Naive B cell (primary cell): ENCODE results near the gene ZNF519. TPM values are rescaled to one million over a fixed set of nuclear protein-coding genes. Genes with fewer than 3 reads are reported as not detected.
A peak's percentile ranks its signal among the peaks of the same experiment; 100 is the strongest.
"Not testable (repeated sequence)": the region's sequence is repeated elsewhere in the genome, so short reads cannot be mapped to it uniquely, and the experiment has no call there.

Experiments
- ATAC-seq, 2 donors: fragments of 150-1000 bp; cut with Tn5 transposase; 2 replicates each; pipeline ENCODE4 v1.10.0; 2021; ENCODE audit warnings: low read depth in 2 of 2, mild to moderate bottlenecking in 2 of 2, moderate library complexity in 2 of 2
- DNase-seq: peaks from one replicate; pipeline ENCODE4 v3.0.0; 2022
- H3K27ac Mint-ChIP-seq, 6 donors: one replicate each; pipeline ENCODE4 v1.8.0; 2020 to 2022; ENCODE audit warnings: mild to moderate bottlenecking in 6 of 6, mixed read lengths in 6 of 6, moderate library complexity in 5 of 6, inconsistent platforms in 2 of 6
- H3K27me3 Mint-ChIP-seq, 3 donors: one replicate each; pipeline ENCODE4 v1.8.0; 2021 to 2022; ENCODE audit warnings: mixed read lengths in 3 of 3, mild to moderate bottlenecking in 1 of 3
- H3K36me3 Mint-ChIP-seq, 2 donors: one replicate each; pipeline ENCODE4 v1.8.0; 2020 to 2022; ENCODE audit warnings: mixed read lengths in 2 of 2, inconsistent platforms in 1 of 2, mild to moderate bottlenecking in 1 of 2
- H3K4me1 Mint-ChIP-seq, 3 donors: one replicate each; pipeline ENCODE4 v1.8.0; 2020 to 2022; ENCODE audit warnings: mixed read lengths in 3 of 3, inconsistent platforms in 1 of 3, mild to moderate bottlenecking in 1 of 3, moderate library complexity in 1 of 3
- H3K4me3 Mint-ChIP-seq, 8 donors: one replicate each; pipeline ENCODE4 v1.8.0; 2020 to 2022; ENCODE audit warnings: mild to moderate bottlenecking in 8 of 8, mixed read lengths in 8 of 8, moderate library complexity in 8 of 8, inconsistent platforms in 2 of 8
- H3K9me3 Mint-ChIP-seq, 7 donors: one replicate each; pipeline ENCODE4 v1.8.0; 2020 to 2022; ENCODE audit warnings: mixed read lengths in 7 of 7, mild to moderate bottlenecking in 5 of 7, inconsistent platforms in 2 of 7, moderate library complexity in 1 of 7
- polyA plus RNA-seq, 6 donors: library from polyadenylated mRNA; unstranded; fragments of 300-500 nt; fragmentation: Illumina TruSeq; gene quantifications; one replicate each; pipeline ENCODE4 v1.2.3, GENCODE V29; 2021; ENCODE audit warnings: low read depth in 6 of 6

ZNF519 gene
- polyA plus RNA-seq, 6 donors from 2014 or later = 3.6 to 8.2 (median 5.6) TPM

GRCh38 chr18:14170367-14171036 lies 38.3 kb upstream of the ZNF519 start:
- H3K36me3 Mint-ChIP-seq, DNase-seq, H3K4me1 Mint-ChIP-seq, H3K27me3 Mint-ChIP-seq, ATAC-seq, H3K9me3 Mint-ChIP-seq, H3K4me3 Mint-ChIP-seq, H3K27ac Mint-ChIP-seq: not testable (repeated sequence)

GRCh38 chr18:14162915-14163314 lies 30.7 kb upstream of the ZNF519 start:
- H3K36me3 Mint-ChIP-seq, H3K4me1 Mint-ChIP-seq: not testable (repeated sequence)

GRCh38 chr18:14151564-14152113 lies 19.4 kb upstream of the ZNF519 start:
- H3K9me3 Mint-ChIP-seq, H3K27ac Mint-ChIP-seq, H3K4me3 Mint-ChIP-seq, H3K36me3 Mint-ChIP-seq, DNase-seq, H3K4me1 Mint-ChIP-seq, ATAC-seq, H3K27me3 Mint-ChIP-seq: not testable (repeated sequence)

More at GRCh38 chr18:14162915-14163314, 30.7 kb upstream of the ZNF519 start:
- H3K27me3 Mint-ChIP-seq = peaks cover 11 to 49% (median 31%) of the 10 kb centered on the region in 3 donors
- ATAC-seq, H3K27ac Mint-ChIP-seq, H3K4me3 Mint-ChIP-seq, DNase-seq, H3K9me3 Mint-ChIP-seq: not testable (repeated sequence)

- not testable (repeated sequence) for H3K36me3 Mint-ChIP-seq, ATAC-seq, H3K27ac Mint-ChIP-seq, DNase-seq, H3K4me1 Mint-ChIP-seq, H3K9me3 Mint-ChIP-seq, H3K27me3 Mint-ChIP-seq, H3K4me3 Mint-ChIP-seq
Measured at GRCh38 chr18:14150766-14151165, 18.5 kb upstream of the ZNF519 start.

GRCh38 chr18:14149916-14150420 lies 17.7 kb upstream of the ZNF519 start:
- not testable (repeated sequence) for H3K4me1 Mint-ChIP-seq, H3K27ac Mint-ChIP-seq, DNase-seq, H3K36me3 Mint-ChIP-seq, H3K27me3 Mint-ChIP-seq, H3K4me3 Mint-ChIP-seq, ATAC-seq, H3K9me3 Mint-ChIP-seq

GRCh38 chr18:14149121-14149850 lies 17.1 kb upstream of the ZNF519 start:
- H3K27ac Mint-ChIP-seq = peak overlapping the region in 1 of 6 donors; percentile 63
- H3K4me1 Mint-ChIP-seq, H3K4me3 Mint-ChIP-seq, H3K27me3 Mint-ChIP-seq, H3K36me3 Mint-ChIP-seq, ATAC-seq, DNase-seq, H3K9me3 Mint-ChIP-seq: not testable (repeated sequence)

- not testable (repeated sequence) for ATAC-seq, H3K9me3 Mint-ChIP-seq, DNase-seq, H3K27ac Mint-ChIP-seq, H3K4me1 Mint-ChIP-seq, H3K36me3 Mint-ChIP-seq, H3K27me3 Mint-ChIP-seq, H3K4me3 Mint-ChIP-seq
Measured at GRCh38 chr18:14147935-14148865, 16.0 kb upstream of the ZNF519 start.

- not testable (repeated sequence) for H3K4me1 Mint-ChIP-seq, H3K36me3 Mint-ChIP-seq, ATAC-seq, H3K27me3 Mint-ChIP-seq, DNase-seq, H3K9me3 Mint-ChIP-seq, H3K4me3 Mint-ChIP-seq, H3K27ac Mint-ChIP-seq
Measured at GRCh38 chr18:14146771-14147170, 14.5 kb upstream of the ZNF519 start.

- not testable (repeated sequence) for H3K9me3 Mint-ChIP-seq, DNase-seq, H3K27me3 Mint-ChIP-seq, H3K4me1 Mint-ChIP-seq, H3K4me3 Mint-ChIP-seq, H3K36me3 Mint-ChIP-seq, ATAC-seq, H3K27ac Mint-ChIP-seq
Measured at GRCh38 chr18:14145581-14146338, 13.5 kb upstream of the ZNF519 start.

GRCh38 chr18:14145021-14145420 lies 12.8 kb upstream of the ZNF519 start:
- H3K4me3 Mint-ChIP-seq, ATAC-seq, H3K36me3 Mint-ChIP-seq, H3K27ac Mint-ChIP-seq, H3K9me3 Mint-ChIP-seq, H3K4me1 Mint-ChIP-seq, DNase-seq, H3K27me3 Mint-ChIP-seq: not testable (repeated sequence)

GRCh38 chr18:14144628-14144895 lies 12.3 kb upstream of the ZNF519 start:
- Mint-ChIP-seq H3K27me3 (peaks cover 0 to 7% (median 6%) of the 10 kb centered on the region in 3 donors), H3K4me1 (peaks cover 0 to 3% (median 0%) of the 10 kb centered on the region in 3 donors), H3K9me3 (no peaks in the 10 kb centered on the region), H3K4me3 (no peak overlapping the region), H3K27ac (no peak overlapping the region), H3K36me3 (no peaks in the 10 kb centered on the region)
- ATAC-seq (no peak), DNase-seq (no peak)

- H3K36me3 Mint-ChIP-seq, H3K4me1 Mint-ChIP-seq, H3K27ac Mint-ChIP-seq, ATAC-seq, H3K9me3 Mint-ChIP-seq, H3K4me3 Mint-ChIP-seq, DNase-seq, H3K27me3 Mint-ChIP-seq: not testable (repeated sequence)
Measured at GRCh38 chr18:14143871-14144627, 11.8 kb upstream of the ZNF519 start.
